Loucy (cell line): ENCODE data around the gene EPN1.

Source experiments
- H2AFZ ChIP-seq: fragments of 200-600 bp; sonication (generic); 2 replicates; pipeline ENCODE4 v1.6.0; 2016; ENCODE audit warnings: antibody characterized with exemption, mild to moderate bottlenecking, low read length, moderate library complexity
- H3F3A ChIP-seq: fragments of 200-600 bp; 2 replicates; pipeline ENCODE4 v1.6.0; 2016; ENCODE audit warnings: antibody characterized with exemption, low read depth, mild to moderate bottlenecking
- H3K27me3 ChIP-seq: fragments of 200-600 bp; sonication (generic); 2 replicates; pipeline ENCODE4 v1.6.1; 2014; ENCODE audit warnings: low read length, mild to moderate bottlenecking; ENCODE audit not compliant: insufficient read depth, poor library complexity, severe bottlenecking
- H3K36me3 ChIP-seq: fragments of 200-600 bp; sonication (generic); 2 replicates; pipeline ENCODE4 v1.6.1; 2016; ENCODE audit warnings: low read length; ENCODE audit not compliant: insufficient read depth
- H3K4me1 ChIP-seq: fragments of 200-600 bp; sonication (generic); 2 replicates; pipeline ENCODE4 v1.5.1; 2014; ENCODE audit warnings: low read length, mild to moderate bottlenecking; ENCODE audit not compliant: insufficient read depth, poor library complexity, severe bottlenecking
- H3K4me2 ChIP-seq: fragments of 200-600 bp; sonication (generic); 2 replicates; pipeline ENCODE4 v1.6.0; 2014; ENCODE audit warnings: antibody characterized with exemption, low read length, low read depth, mild to moderate bottlenecking; ENCODE audit not compliant: poor library complexity, severe bottlenecking
- H3K4me3 ChIP-seq: fragments of 200-600 bp; sonication (generic); 2 replicates; pipeline ENCODE4 v1.5.1; 2014; ENCODE audit warnings: low read length, mild to moderate bottlenecking, mixed read lengths; ENCODE audit not compliant: poor library complexity, severe bottlenecking
- H3K79me2 ChIP-seq: fragments of 200-600 bp; sonication (generic); 2 replicates; pipeline ENCODE4 v1.6.1; 2014; ENCODE audit warnings: low read length; ENCODE audit not compliant: insufficient read depth
- H3K9ac ChIP-seq: fragments of 200-600 bp; sonication (generic); 2 replicates; pipeline ENCODE4 v1.6.0; 2014; ENCODE audit warnings: mild to moderate bottlenecking, low read depth, low read length, moderate library complexity; ENCODE audit not compliant: poor library complexity, severe bottlenecking
- H3K9me2 ChIP-seq: fragments of 200-600 bp; sonication (generic); replicated peaks from 2 replicates; pipeline ENCODE4 v1.6.1; 2016; ENCODE audit warnings: low read depth, low read length, mixed read lengths
- H3K9me3 ChIP-seq: fragments of 200-600 bp; sonication (generic); 2 replicates; pipeline ENCODE4 v1.6.1; 2014; ENCODE audit warnings: mild to moderate bottlenecking, antibody characterized with exemption, low read length, low read depth; ENCODE audit not compliant: insufficient read depth
- H4K20me1 ChIP-seq: fragments of 200-600 bp; sonication (generic); 2 replicates; pipeline ENCODE4 v1.6.0; 2014; ENCODE audit warnings: antibody characterized with exemption, low read length, mild to moderate bottlenecking; ENCODE audit not compliant: insufficient read depth, poor library complexity, severe bottlenecking
- EZH2phosphoT487 ChIP-seq: fragments of 200-600 bp; IDR thresholded peaks from 2 replicates; pipeline ENCODE4 v1.6.1; 2018; ENCODE audit warnings: antibody characterized with exemption, mild to moderate bottlenecking, moderate library complexity, borderline replicate concordance
- TF ChIP-seq, protein P1 (sequence below): fragments of 200-600 bp; sonication (generic); conservative IDR thresholded peaks from 2 replicates; pipeline ENCODE4 v1.5.1; 2014; ENCODE audit warnings: mild to moderate bottlenecking, antibody characterized with exemption, low read length

The EPN1 gene

GRCh38 chr19:55649268-55650125, 25.5 kb upstream of the EPN1 start:
- no peaks in the 10 kb centered on the region for H3K27me3 ChIP-seq
- H4K20me1 ChIP-seq, result peaks cover under 1% of the 10 kb centered on the region
- H3K9me3 ChIP-seq, result no peaks in the 10 kb centered on the region
- H3K4me2 ChIP-seq, result peak overlapping the region; percentile 99
- peaks cover 34% of the 10 kb centered on the region for H3K79me2 ChIP-seq
- peak overlapping the region; percentile 75 for H3K4me3 ChIP-seq
- TF ChIP-seq, protein P1, sequence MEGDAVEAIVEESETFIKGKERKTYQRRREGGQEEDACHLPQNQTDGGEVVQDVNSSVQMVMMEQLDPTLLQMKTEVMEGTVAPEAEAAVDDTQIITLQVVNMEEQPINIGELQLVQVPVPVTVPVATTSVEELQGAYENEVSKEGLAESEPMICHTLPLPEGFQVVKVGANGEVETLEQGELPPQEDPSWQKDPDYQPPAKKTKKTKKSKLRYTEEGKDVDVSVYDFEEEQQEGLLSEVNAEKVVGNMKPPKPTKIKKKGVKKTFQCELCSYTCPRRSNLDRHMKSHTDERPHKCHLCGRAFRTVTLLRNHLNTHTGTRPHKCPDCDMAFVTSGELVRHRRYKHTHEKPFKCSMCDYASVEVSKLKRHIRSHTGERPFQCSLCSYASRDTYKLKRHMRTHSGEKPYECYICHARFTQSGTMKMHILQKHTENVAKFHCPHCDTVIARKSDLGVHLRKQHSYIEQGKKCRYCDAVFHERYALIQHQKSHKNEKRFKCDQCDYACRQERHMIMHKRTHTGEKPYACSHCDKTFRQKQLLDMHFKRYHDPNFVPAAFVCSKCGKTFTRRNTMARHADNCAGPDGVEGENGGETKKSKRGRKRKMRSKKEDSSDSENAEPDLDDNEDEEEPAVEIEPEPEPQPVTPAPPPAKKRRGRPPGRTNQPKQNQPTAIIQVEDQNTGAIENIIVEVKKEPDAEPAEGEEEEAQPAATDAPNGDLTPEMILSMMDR, result no peak
- no peak for TF ChIP-seq EZH2phosphoT487
- peaks cover 14% of the 10 kb centered on the region for H3K4me1 ChIP-seq
- H3K36me3 ChIP-seq, result no peaks in the 10 kb centered on the region; the same call in 1 of the 2 replicates
- H3K9me2 ChIP-seq, result no peaks in the 10 kb centered on the region
- peak overlapping the region; percentile 87 for H3K9ac ChIP-seq
- no peaks in the 10 kb centered on the region for H3F3A ChIP-seq
- H2AFZ ChIP-seq, result no peak overlapping the region

GRCh38 chr19:55650126-55650557, 24.9 kb upstream of the EPN1 start:
- Histone ChIP-seq H3K4me3 (no peak overlapping the region), H3K79me2 (peaks cover 29% of the 10 kb centered on the region; the same call in 1 of the 2 replicates), H3F3A (no peaks in the 10 kb centered on the region), H2AFZ (no peak overlapping the region), H3K36me3 (no peaks in the 10 kb centered on the region), H4K20me1 (no peaks in the 10 kb centered on the region), H3K27me3 (peaks cover 3% of the 10 kb centered on the region), H3K4me2 (no peak overlapping the region), H3K4me1 (peaks cover 10% of the 10 kb centered on the region), H3K9me2 (no peaks in the 10 kb centered on the region), H3K9me3 (no peaks in the 10 kb centered on the region), H3K9ac (no peak overlapping the region)
- TF ChIP-seq, protein P1, result no peak
- no peak for TF ChIP-seq EZH2phosphoT487

DNA sequence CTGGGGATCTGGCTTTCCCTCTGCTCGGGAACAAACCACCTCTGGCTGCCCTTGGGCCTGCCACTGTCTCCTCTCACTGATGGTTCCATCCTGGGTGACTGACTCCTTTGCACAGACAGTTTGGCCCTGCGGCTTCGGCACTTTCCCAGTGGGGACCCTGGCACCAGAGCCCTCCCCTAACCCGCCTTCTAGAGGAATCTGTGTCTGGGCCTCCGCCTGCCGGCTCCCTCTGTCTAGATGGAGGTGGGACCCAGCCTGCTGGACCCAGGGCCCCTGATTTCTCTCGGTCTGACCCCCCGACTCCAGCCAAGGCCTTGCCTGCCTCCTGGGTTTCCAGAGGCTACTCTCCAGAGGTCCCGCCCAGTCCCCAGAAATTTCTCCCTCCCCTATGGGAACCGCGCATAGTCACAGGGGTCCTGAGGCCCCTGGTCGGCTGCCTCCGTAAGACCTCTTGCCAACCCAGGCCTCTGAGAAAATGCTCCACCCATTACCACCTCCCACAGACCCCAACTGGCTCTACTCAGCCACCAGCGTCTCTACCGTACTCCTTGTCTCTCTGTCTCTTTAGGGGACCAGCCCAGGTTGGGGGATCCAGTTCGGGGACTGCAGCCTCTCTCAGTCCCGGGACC, 24.3 kb upstream of the EPN1 start:
- no peak overlapping the region for H2AFZ ChIP-seq
- no peak overlapping the region for H3K4me3 ChIP-seq
- peaks cover 4% of the 10 kb centered on the region for H3K27me3 ChIP-seq
- TF ChIP-seq, protein P1, result no peak
- no peak for TF ChIP-seq EZH2phosphoT487
- no peaks in the 10 kb centered on the region for H3K9me2 ChIP-seq
- H3K36me3 ChIP-seq, result no peaks in the 10 kb centered on the region
- peaks cover 29% of the 10 kb centered on the region for H3K79me2 ChIP-seq
- no peaks in the 10 kb centered on the region for H3F3A ChIP-seq
- H3K4me1 ChIP-seq, result peaks cover 10% of the 10 kb centered on the region
- no peak overlapping the region for H3K4me2 ChIP-seq
- H3K9me3 ChIP-seq, result no peaks in the 10 kb centered on the region
- no peak overlapping the region for H3K9ac ChIP-seq
- peaks cover 3% of the 10 kb centered on the region for H4K20me1 ChIP-seq
